Endothelial cell of umbilical vein (primary cell): ENCODE measurements around the gene TRPM8. TPM values are rescaled to one million over a fixed set of nuclear protein-coding genes. Genes with fewer than 3 reads are reported as not detected.

Experiments
- BruUV-seq: library from RNA; stranded (reverse); fragments of 400-500 nt; replicated peaks from 2 replicates; lab custom pipeline; 2021; lab: Mats Ljungman, UMichigan
- CTCF ChIA-PET: fragments of 300-600, 350-600 bp; sonication (Branson Sonifier 250); formaldehyde crosslinking; loops from one replicate; lab custom pipeline; 2021; ENCODE audit warnings: antibody characterized with exemption, inconsistent platforms; lab: Charles Lee
- POLR2A ChIA-PET: fragments of 300-600, 350-600 bp; sonication (Branson Sonifier 250); formaldehyde crosslinking; loops from one replicate; lab custom pipeline; 2021; ENCODE audit warnings: antibody characterized with exemption, inconsistent platforms; lab: Charles Lee
- DNase-seq: peaks from one replicate; pipeline ENCODE4 v3.0.0-alpha.2; 2011; ENCODE audit warnings: low read depth, low spot score
- FAIRE-seq: peaks from 2 replicates; lab custom pipeline; 2011; peaks lifted over from hg19 to GRCh38; lab: Jason Lieb, UNC
- H2AFZ ChIP-seq: 2 replicates; pipeline ENCODE4 v1.6.0; 2012; ENCODE audit warnings: low read depth, low read length, control low read depth, inconsistent platforms
- H3K27ac ChIP-seq: 2 replicates; pipeline ENCODE4 v1.5.1; 2011; ENCODE audit warnings: low read depth, mild to moderate bottlenecking, control low read depth, low read length, moderate library complexity; ENCODE audit not compliant: insufficient read depth
- H3K27me3 ChIP-seq, 2 experiments: 2 replicates each; pipeline versions ENCODE4 v1.6.0 to v1.6.1; 2011; ENCODE audit warnings: low read length in 2 of 2, mixed read lengths in 1 of 2; ENCODE audit not compliant: control insufficient read depth in 2 of 2, insufficient read depth in 2 of 2
- H3K36me3 ChIP-seq, 2 experiments: 2 replicates in 1 of 2; 3 replicates in 1 of 2; pipeline ENCODE4 v1.5.1; 2011; ENCODE audit warnings: low read length in 2 of 2, mild to moderate bottlenecking in 1 of 2, moderate library complexity in 1 of 2; ENCODE audit not compliant: control insufficient read depth in 2 of 2, insufficient read depth in 2 of 2; ENCODE audit errors: extremely low read depth in 1 of 2
- H3K4me1 ChIP-seq: 3 replicates; pipeline ENCODE4 v1.5.1; 2011; ENCODE audit warnings: mild to moderate bottlenecking, low read length; ENCODE audit not compliant: control insufficient read depth, insufficient read depth; ENCODE audit errors: extremely low read depth
- H3K4me2 ChIP-seq: 2 replicates; pipeline ENCODE4 v1.6.1; 2011; ENCODE audit warnings: low read length, control low read depth, mixed read lengths; ENCODE audit not compliant: insufficient read depth
- H3K4me3 ChIP-seq, 3 experiments: fragments of 200-600 bp in 1 of 3; sonication (generic), shearing (Covaris generic) in 1 of 3; replicated peaks in 1 of 3; 2 replicates each; pipeline ENCODE4 v1.5.1; 2011 to 2016; ENCODE audit warnings: control low read depth in 3 of 3, low read length in 3 of 3, mild to moderate bottlenecking in 2 of 3, inconsistent platforms in 1 of 3, low read depth in 1 of 3, moderate library complexity in 1 of 3; ENCODE audit not compliant: insufficient read depth in 1 of 3
- H3K79me2 ChIP-seq: 2 replicates; pipeline ENCODE4 v1.6.0; 2012; ENCODE audit warnings: low read length, inconsistent platforms; ENCODE audit not compliant: control insufficient read depth, insufficient read depth
- H3K9ac ChIP-seq: replicated peaks from 2 replicates; pipeline ENCODE3; 2011; ENCODE audit warnings: low read length, control low read depth; ENCODE audit not compliant: insufficient read depth; ENCODE audit errors: extremely low read depth
- H3K9me1 ChIP-seq: replicated peaks from 3 replicates; pipeline ENCODE4 v1.6.0; 2011; ENCODE audit warnings: mild to moderate bottlenecking, low read length; ENCODE audit not compliant: control insufficient read depth, insufficient read depth; ENCODE audit errors: extremely low read depth
- H3K9me3 ChIP-seq: replicated peaks from 2 replicates; pipeline ENCODE4 v1.5.1; 2012; ENCODE audit warnings: low read length, inconsistent platforms; ENCODE audit not compliant: control insufficient read depth, insufficient read depth
- H4K20me1 ChIP-seq: replicated peaks from 2 replicates; pipeline ENCODE3; 2011; ENCODE audit warnings: mild to moderate bottlenecking, low read length; ENCODE audit not compliant: control insufficient read depth, insufficient read depth; ENCODE audit errors: extremely low read depth
- CTCF ChIP-seq, 2 donors: IDR thresholded peaks; 1 replicate in 1 of 2; 2 replicates in 1 of 2; pipeline ENCODE4 v1.5.1; 2011; ENCODE audit warnings: low read length in 2 of 2, mild to moderate bottlenecking in 2 of 2, moderate library complexity in 2 of 2, control low read depth in 1 of 2, inconsistent platforms in 1 of 2, low read depth in 1 of 2; ENCODE audit not compliant: insufficient read depth in 1 of 2; ENCODE audit errors: extremely low read depth in 1 of 2
- EZH2 ChIP-seq: IDR thresholded peaks from 2 replicates; pipeline ENCODE4 v1.6.1; 2012; ENCODE audit warnings: borderline replicate concordance, low read depth, mild to moderate bottlenecking, moderate library complexity, low read length, inconsistent platforms; ENCODE audit not compliant: severe bottlenecking
- FOS ChIP-seq: IDR thresholded peaks from 2 replicates; pipeline ENCODE4 v1.6.1; 2011; ENCODE audit warnings: mild to moderate bottlenecking, low read length, moderate library complexity, borderline replicate concordance; ENCODE audit not compliant: insufficient read depth
- GATA2 ChIP-seq: IDR thresholded peaks from 2 replicates; pipeline ENCODE4 v1.7.0; 2011; ENCODE audit warnings: low read depth, mild to moderate bottlenecking, moderate library complexity, mixed read lengths, low read length; ENCODE audit not compliant: insufficient read length, insufficient read depth
- JUN ChIP-seq: IDR thresholded peaks from 2 replicates; pipeline ENCODE4 v1.6.1; 2011; ENCODE audit warnings: borderline replicate concordance, low read depth; ENCODE audit not compliant: insufficient read length, insufficient read depth
- MAX ChIP-seq: IDR thresholded peaks from 2 replicates; pipeline ENCODE4 v1.6.1; 2011; ENCODE audit not compliant: insufficient read depth, insufficient read length
- MYC ChIP-seq: IDR thresholded peaks from one replicate; pipeline ENCODE4 v1.6.1; 2011; ENCODE audit warnings: mild to moderate bottlenecking, low read depth, low read length
- POLR2A ChIP-seq: IDR thresholded peaks from 2 replicates; pipeline ENCODE4 v1.6.1; 2012; ENCODE audit warnings: low read depth, mild to moderate bottlenecking, control low read depth, low read length
- POLR2AphosphoS5 ChIP-seq: IDR thresholded peaks from 2 replicates; pipeline ENCODE4 v1.6.1; 2012; ENCODE audit warnings: low read depth, mild to moderate bottlenecking, control low read depth, low read length, moderate library complexity; ENCODE audit not compliant: insufficient read depth
- dilution Hi-C: fragments of 300-500 bp; cut with MboI; formaldehyde crosslinking; loops from one replicate; pipeline ENCODE4 v1.15.0; 2019; ENCODE audit warnings: low sequenced_read_pairs; ENCODE audit not compliant: extremely low pct_ligation_motif_present
- intact Hi-C: fragments of 100-400 bp; cut with micrococcal nuclease; formaldehyde crosslinking; loops from one replicate; pipeline ENCODE4 v1.10.0; 2022
- polyA plus RNA-seq, 4 experiments: library from polyadenylated mRNA; depleted of rRNA in 3 of 4; stranded (reverse) in 3 of 4; unstranded in 1 of 4; fragments of >200 nt; gene quantifications; 2 replicates each; pipeline versions ENCODE4 v1.2.1 to v1.2.3, GENCODE V29; 2011 to 2012; ENCODE audit warnings: missing spikeins in 1 of 4
- total RNA-seq: library from RNA; stranded (reverse); gene quantifications from 2 replicates; pipeline ENCODE4 v1.2.3, GENCODE V29; 2021

TRPM8 gene
- total and polyA plus RNA-seq, 2 donors (not counting 3 experiments of a cell fraction or from before 2014, with no cell fraction given): not detected

GRCh38 chr2:233976690-233977294 is 59.6 kb downstream of the TRPM8 start:
- Histone ChIP-seq H4K20me1 (no peaks in the 10 kb centered on the region), H3K9me1 (no peaks in the 10 kb centered on the region), H3K4me2 (no peak overlapping the region), H3K9me3 (no peaks in the 10 kb centered on the region), H3K4me1 (peaks cover 13% of the 10 kb centered on the region), H3K36me3 (no peaks in the 10 kb centered on the region), H3K27ac (no peak overlapping the region), H3K4me3 (no peak overlapping the region), H3K27me3 (peaks cover 0 to 3% of the 10 kb centered on the region in 2 experiments), H2AFZ (no peak overlapping the region), H3K79me2 (no peaks in the 10 kb centered on the region), H3K9ac (no peak overlapping the region)
- FAIRE-seq: peak; percentile 72
- BruUV-seq: no TSS peak
- CTCF ChIA-PET: interaction anchor here (0.9 to 5.6 kb wide), 7 partner anchors 33 to 1140 kb away, joined by 3 to 74 read pairs (median 3); partner anchors contain the start of gene ARL4C
- intact Hi-C loops (loop anchor here (1.0 to 10.0 kb wide), 4 partner anchors 159 to 978 kb away; partner anchors contain the start of gene SH3BP4), dilution Hi-C loops (no loop called here)
- TF ChIP-seq POLR2AphosphoS5 (no peak), CTCF (IDR thresholded peaks at IDR 0.05; ENCODE audit: extremely low read depth in 1 of 2, insufficient read depth in 1 of 2, low read depth in 1 of 2, low read length in 2 of 2) (peak; percentile 4 to 22)
- POLR2A ChIA-PET: no interaction called here
- DNase-seq: peak; percentile 57

GRCh38 chr2:233977296-233977837 is 60.2 kb downstream of the TRPM8 start:
- no peaks in the 10 kb centered on the region for H3K9me3 ChIP-seq
- intact Hi-C loops: loop anchor here (10.0 kb wide), 1 partner anchor 977 kb away; the partner anchor contains the start of gene SH3BP4
- ChIA-PET POLR2A (no interaction called here), CTCF (interaction anchor here (0.9 to 5.6 kb wide), 7 partner anchors 32 to 1140 kb away, joined by 3 to 74 read pairs (median 3); partner anchors contain the start of gene ARL4C)
- no peak overlapping the region for H3K27ac ChIP-seq
- no peak overlapping the region for H3K4me2 ChIP-seq
- no peak for FAIRE-seq
- dilution Hi-C loops: no loop called here
- BruUV-seq: no TSS peak
- no peaks in the 10 kb centered on the region for H3K36me3 ChIP-seq
- peaks cover 13% of the 10 kb centered on the region for H3K4me1 ChIP-seq
- no peaks in the 10 kb centered on the region for H4K20me1 ChIP-seq
- no peak overlapping the region for H3K4me3 ChIP-seq
- no peaks in the 10 kb centered on the region for H3K79me2 ChIP-seq
- no peak overlapping the region for H2AFZ ChIP-seq
- TF ChIP-seq FOS (no peak), CTCF (IDR thresholded peaks at IDR 0.05; ENCODE audit: extremely low read depth in 1 of 2, insufficient read depth in 1 of 2, low read depth in 1 of 2, low read length in 2 of 2) (no peak), EZH2 (no peak), MAX (no peak), POLR2A (no peak), POLR2AphosphoS5 (no peak), MYC (no peak), JUN (no peak), GATA2 (no peak)
- peaks cover 0 to 3% of the 10 kb centered on the region in 2 experiments for H3K27me3 ChIP-seq
- no peak for DNase-seq
- no peaks in the 10 kb centered on the region for H3K9me1 ChIP-seq
- H3K9ac ChIP-seq: no peak overlapping the region
